Naive thymus-derived CD4-positive, alpha-beta T cell (primary cell): Measurements from ENCODE around the gene SAE1. TPM values are rescaled to one million over a fixed set of nuclear protein-coding genes. Genes with fewer than 3 reads are reported as not detected.

Source experiments
- ATAC-seq: fragments of 150-1000 bp; cut with Tn5 transposase; 2 replicates; pipeline ENCODE4 v1.10.0; 2021; ENCODE audit warnings: mild to moderate bottlenecking, moderate library complexity
- CTCF ChIA-PET: fragments of 350-600 bp; sonication (Branson Sonifier 250); formaldehyde crosslinking; loops from one replicate; lab custom pipeline; 2021; ENCODE audit warnings: antibody characterized with exemption; lab: Charles Lee
- POLR2A ChIA-PET: fragments of 350-600 bp; sonication (Branson Sonifier 250); formaldehyde crosslinking; loops from one replicate; lab custom pipeline; 2021; ENCODE audit warnings: antibody characterized with exemption, inconsistent platforms; lab: Charles Lee
- DNase-seq, 9 donors: peaks; one replicate each; pipeline versions ENCODE4 v3.0.0 to v3.0.0-alpha.2; 2020 to 2022; ENCODE audit warnings: mixed read lengths in 1 of 9
- H3K27ac ChIP-seq: one replicate; pipeline ENCODE4 v1.7.0; 2013; ENCODE audit warnings: mild to moderate bottlenecking, low read depth, low read length, moderate library complexity
- H3K27me3 ChIP-seq, 2 donors: one replicate each; pipeline ENCODE4 v1.7.0; 2013; ENCODE audit warnings: low read length in 2 of 2, mild to moderate bottlenecking in 2 of 2, moderate library complexity in 2 of 2; ENCODE audit not compliant: control insufficient read depth in 2 of 2, insufficient read depth in 2 of 2
- H3K36me3 ChIP-seq, 3 experiments: 1 replicate in 2 of 3; 2 replicates in 1 of 3; pipeline ENCODE4 v1.7.0; 2013; ENCODE audit warnings: low read length in 3 of 3, mild to moderate bottlenecking in 3 of 3, moderate library complexity in 1 of 3; ENCODE audit not compliant: insufficient read depth in 3 of 3, control insufficient read depth in 2 of 3
- H3K4me1 ChIP-seq, 2 donors: one replicate each; pipeline ENCODE4 v1.7.0; 2013; ENCODE audit warnings: low read length in 2 of 2, mild to moderate bottlenecking in 2 of 2, moderate library complexity in 1 of 2; ENCODE audit not compliant: control insufficient read depth in 2 of 2, insufficient read depth in 2 of 2
- H3K4me3 ChIP-seq: 2 replicates; pipeline ENCODE4 v1.7.0; 2013; ENCODE audit warnings: mild to moderate bottlenecking, low read length
- H3K9me3 ChIP-seq, 3 experiments: 1 replicate in 2 of 3; 2 replicates in 1 of 3; pipeline ENCODE4 v1.7.0; 2013; ENCODE audit warnings: low read length in 3 of 3; ENCODE audit not compliant: control insufficient read depth in 2 of 3
- H3K27ac Mint-ChIP-seq, 9 donors: one replicate each; pipeline ENCODE4 v1.8.0; 2020 to 2022; ENCODE audit warnings: mixed read lengths in 9 of 9, mild to moderate bottlenecking in 8 of 9, moderate library complexity in 5 of 9, inconsistent platforms in 2 of 9
- H3K27me3 Mint-ChIP-seq, 5 donors: one replicate each; pipeline ENCODE4 v1.8.0; 2021 to 2022; ENCODE audit warnings: mixed read lengths in 5 of 5, mild to moderate bottlenecking in 1 of 5
- H3K36me3 Mint-ChIP-seq, 5 donors: one replicate each; pipeline ENCODE4 v1.8.0; 2020 to 2022; ENCODE audit warnings: mixed read lengths in 5 of 5, mild to moderate bottlenecking in 3 of 5, inconsistent platforms in 1 of 5
- H3K4me1 Mint-ChIP-seq, 7 donors: one replicate each; pipeline ENCODE4 v1.8.0; 2020 to 2022; ENCODE audit warnings: mixed read lengths in 7 of 7, mild to moderate bottlenecking in 3 of 7, inconsistent platforms in 1 of 7
- H3K4me3 Mint-ChIP-seq, 10 donors: one replicate each; pipeline ENCODE4 v1.8.0; 2020 to 2022; ENCODE audit warnings: mild to moderate bottlenecking in 10 of 10, mixed read lengths in 10 of 10, moderate library complexity in 6 of 10, inconsistent platforms in 2 of 10
- H3K9me3 Mint-ChIP-seq, 11 donors: one replicate each; pipeline ENCODE4 v1.8.0; 2020 to 2022; ENCODE audit warnings: mixed read lengths in 11 of 11, mild to moderate bottlenecking in 4 of 11, inconsistent platforms in 1 of 11, moderate library complexity in 1 of 11
- intact Hi-C, 2 donors: fragments of 100-400 bp; cut with micrococcal nuclease; formaldehyde crosslinking; loops; one replicate each; pipeline ENCODE4 v1.15.1; 2023
- polyA plus RNA-seq, 2 donors: library from polyadenylated mRNA; unstranded; fragments of 300-500 nt; fragmentation: Illumina TruSeq; gene quantifications; one replicate each; pipeline ENCODE4 v1.2.3, GENCODE V29; 2021
- total RNA-seq, 6 experiments: library from RNA in 5 of 6; stranded (reverse) in 5 of 6; gene quantifications; 1 replicate in 5 of 6; 2 replicates in 1 of 6; pipeline ENCODE4 v1.2.3 and lab custom pipeline; 2021 to 2026

Gene SAE1
- total and polyA plus RNA-seq, 7 experiments from 2014 or later, result 34.3 to 181 (median 50.0) TPM

GRCh38 chr19:47256693-47257410 is 126.2 kb downstream of the SAE1 start:
- Mint-ChIP-seq H3K4me1 (peaks cover 35 to 46% (median 39%) of the 10 kb centered on the region in 7 donors), H3K36me3 (peaks cover 11 to 30% (median 25%) of the 10 kb centered on the region in 5 donors), H3K27me3 (peaks cover 0 to 2% (median 0%) of the 10 kb centered on the region in 5 donors), H3K27ac (peak overlapping the region; percentile 90 to 99 (median 97)), H3K4me3 (peak overlapping the region; percentile 85 to 97 (median 90)), H3K9me3 (peaks cover 0 to 2% (median 0%) of the 10 kb centered on the region in 11 donors)
- H3K4me1 ChIP-seq, result peaks cover 15 to 24% of the 10 kb centered on the region in 2 donors
- ChIA-PET CTCF (interaction anchor here (0.5 to 1.8 kb wide), 7 partner anchors 9 to 111 kb away, joined by 3 to 8 read pairs (median 4); no protein-coding TSS in a partner anchor), POLR2A (interaction anchor here (0.6 to 4.2 kb wide), 17 partner anchors 11 to 655 kb away, joined by 3 to 44 read pairs (median 4); partner anchors contain the start of genes INAFM1 and ZC3H4)
- H3K36me3 ChIP-seq, result peaks cover 0 to 35% (median 14%) of the 10 kb centered on the region in 3 experiments
- intact Hi-C loops, result loop anchor here (1.0 to 5.0 kb wide), 17 partner anchors 13 to 1380 kb away; partner anchors contain the start of genes ARHGAP35 (in 2 of the 2), DBP (in 2 of the 2), DHX34 (in 2 of the 2) and TMEM160 (in 2 of the 2)
- H3K9me3 ChIP-seq, result no peaks in the 10 kb centered on the region
- H3K27me3 ChIP-seq, result no peaks in the 10 kb centered on the region
- H3K4me3 ChIP-seq, result peak overlapping the region; percentile 65
- DNase-seq, result peak; percentile 94 to 100 (median 96)
- peak overlapping the region; percentile 90 for H3K27ac ChIP-seq
- peak; percentile 88 for ATAC-seq

GRCh38 chr19:47257411-47258169 is 127.0 kb downstream of the SAE1 start:
- Histone ChIP-seq H3K9me3 (no peaks in the 10 kb centered on the region), H3K4me1 (peaks cover 15 to 24% of the 10 kb centered on the region in 2 donors), H3K27ac (peak overlapping the region; percentile 90), H3K27me3 (no peaks in the 10 kb centered on the region), H3K4me3 (peak overlapping the region; percentile 65), H3K36me3 (peaks cover 0 to 42% (median 17%) of the 10 kb centered on the region in 3 experiments)
- no peak for DNase-seq
- Mint-ChIP-seq H3K27me3 (peaks cover 0 to 2% (median 0%) of the 10 kb centered on the region in 5 donors), H3K27ac (peak overlapping the region; percentile 90 to 99 (median 97)), H3K9me3 (peaks cover 0 to 2% (median 0%) of the 10 kb centered on the region in 11 donors), H3K4me1 (peaks cover 35 to 46% (median 39%) of the 10 kb centered on the region in 7 donors), H3K4me3 (peak overlapping the region; percentile 85 to 97 (median 90)), H3K36me3 (peaks cover 11 to 33% (median 25%) of the 10 kb centered on the region in 5 donors)
- ChIA-PET POLR2A (interaction anchor here (0.7 to 4.2 kb wide), 10 partner anchors 12 to 147 kb away, joined by 3 to 44 read pairs (median 7); partner anchors contain the start of genes INAFM1 and ZC3H4), CTCF (interaction anchor here (0.5 to 1.8 kb wide), 2 partner anchors 13 to 29 kb away, joined by 6 to 8 read pairs; no protein-coding TSS in a partner anchor)
- intact Hi-C loops, result loop anchor here (1.0 to 5.0 kb wide), 10 partner anchors 15 to 1380 kb away; partner anchors contain the start of genes DBP (in 2 of the 2), DHX34 (in 2 of the 2), ARHGAP35 (in 1 of the 2) and CCDC61 (in 1 of the 2)
- ATAC-seq, result no peak

DNA sequence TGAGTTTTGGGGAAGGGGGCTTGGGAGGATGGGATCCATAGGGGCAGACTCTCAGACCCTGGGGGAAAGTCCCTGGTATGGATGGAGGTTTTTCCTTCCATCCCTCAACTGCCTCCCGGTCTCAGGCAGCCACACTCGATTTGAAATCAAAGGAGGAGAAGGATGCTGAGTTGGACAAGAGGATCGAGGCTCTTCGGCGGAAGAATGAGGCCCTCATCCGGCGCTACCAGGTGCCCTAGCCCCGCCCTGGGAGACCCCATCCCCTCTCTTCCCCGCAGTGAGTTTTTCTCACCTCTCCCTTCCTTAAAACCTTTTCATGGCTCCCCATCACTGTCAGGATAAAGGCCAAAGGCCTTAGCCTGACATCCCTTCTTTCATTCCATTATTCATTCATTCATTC is 127.8 kb downstream of the SAE1 start:
- POLR2A ChIA-PET, result interaction anchor here (3.7 kb wide), 1 partner anchor 16 kb away, joined by 16 read pairs; no protein-coding TSS in a partner anchor
- intact Hi-C loops, result loop anchor here (5.0 kb wide), 4 partner anchors 396 to 1379 kb away; partner anchors contain the start of genes DBP (in 2 of the 2), ARHGAP35 (in 1 of the 2) and CCDC61 (in 1 of the 2)
- Mint-ChIP-seq H3K27ac (peak overlapping the region in 8 of 9 donors; percentile 33 to 99 (median 94)), H3K4me1 (peaks cover 35 to 46% (median 39%) of the 10 kb centered on the region in 7 donors), H3K4me3 (peak overlapping the region; percentile 38 to 97 (median 90)), H3K27me3 (peaks cover 0 to 2% (median 0%) of the 10 kb centered on the region in 5 donors), H3K9me3 (peaks cover 0 to 2% (median 0%) of the 10 kb centered on the region in 11 donors), H3K36me3 (peaks cover 11 to 34% (median 25%) of the 10 kb centered on the region in 5 donors)
- Histone ChIP-seq H3K9me3 (no peaks in the 10 kb centered on the region), H3K4me3 (no peak overlapping the region), H3K36me3 (peaks cover 0 to 50% (median 18%) of the 10 kb centered on the region in 3 experiments), H3K4me1 (peaks cover 15 to 24% of the 10 kb centered on the region in 2 donors), H3K27me3 (no peaks in the 10 kb centered on the region), H3K27ac (peak overlapping the region; percentile 31)
- ATAC-seq (no peak), DNase-seq (no peak)
- CTCF ChIA-PET, result interaction anchor here (0.7 kb wide), 1 partner anchor 23 kb away, joined by 3 read pairs; no protein-coding TSS in a partner anchor

DNA sequence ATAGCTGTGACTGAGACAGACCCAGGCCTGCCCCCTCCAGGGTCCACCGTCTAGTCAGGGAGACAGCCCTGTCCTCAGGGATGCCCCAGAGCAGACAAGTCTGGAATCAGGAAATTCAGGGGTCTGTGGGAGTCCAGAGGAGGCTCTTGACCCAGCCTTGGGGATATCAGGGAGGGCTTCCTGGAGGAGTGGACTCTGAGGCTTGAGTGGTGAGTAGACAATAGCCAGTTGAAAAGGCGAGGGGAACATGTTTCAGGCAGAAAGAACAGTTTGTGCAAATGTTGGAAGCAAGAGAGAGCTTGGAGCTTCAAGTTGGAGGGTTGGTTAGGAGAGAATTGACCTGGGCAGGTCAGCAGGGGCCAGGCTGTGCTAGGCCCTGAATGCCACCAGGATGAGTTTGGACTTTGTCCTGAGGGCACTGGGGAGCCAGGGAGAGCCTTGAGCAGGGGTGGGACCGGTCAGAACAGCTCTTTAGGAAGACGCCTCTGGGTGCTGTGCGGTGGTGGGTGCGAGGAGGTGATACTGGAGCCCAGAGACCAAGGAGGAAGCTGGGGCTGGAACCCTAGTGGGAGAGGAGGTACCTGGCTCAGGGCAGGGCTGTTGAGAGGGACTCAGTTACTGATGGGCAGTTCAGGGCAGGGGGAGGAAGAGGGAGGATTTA is 128.4 kb downstream of the SAE1 start:
- POLR2A ChIA-PET, result interaction anchor here (1.1 to 3.7 kb wide), 2 partner anchors 15 to 33 kb away, joined by 3 to 16 read pairs; no protein-coding TSS in a partner anchor

More for the DNA sequence above, 128.4 kb downstream of the SAE1 start:
- H3K27ac Mint-ChIP-seq, result peak overlapping the region; percentile 35 to 99 (median 66)
- peaks cover 0 to 2% (median 0%) of the 10 kb centered on the region in 5 donors for H3K27me3 Mint-ChIP-seq
- CTCF ChIA-PET, result interaction anchor here (0.7 kb wide), 1 partner anchor 23 kb away, joined by 3 read pairs; no protein-coding TSS in a partner anchor
- H3K36me3 Mint-ChIP-seq, result peaks cover 11 to 34% (median 26%) of the 10 kb centered on the region in 5 donors
- H3K4me3 Mint-ChIP-seq, result peak overlapping the region; percentile 38 to 97 (median 70)
- Histone ChIP-seq H3K27me3 (no peaks in the 10 kb centered on the region), H3K9me3 (no peaks in the 10 kb centered on the region), H3K4me3 (no peak overlapping the region), H3K36me3 (peaks cover 0 to 52% (median 18%) of the 10 kb centered on the region in 3 experiments), H3K27ac (no peak overlapping the region), H3K4me1 (peaks cover 15 to 24% of the 10 kb centered on the region in 2 donors)
- peaks cover 35 to 46% (median 39%) of the 10 kb centered on the region in 7 donors for H3K4me1 Mint-ChIP-seq
- ATAC-seq, result no peak
- intact Hi-C loops, result loop anchor here (5.0 kb wide), 4 partner anchors 397 to 1378 kb away; partner anchors contain the start of genes DBP (in 2 of the 2), ARHGAP35 (in 1 of the 2) and CCDC61 (in 1 of the 2)
- H3K9me3 Mint-ChIP-seq, result peaks cover 0 to 2% (median 0%) of the 10 kb centered on the region in 11 donors
- no peak for DNase-seq
